Measurements from ENCODE around the gene PKNOX2.
A peak's percentile ranks its signal among the peaks of the same experiment; 100 is the strongest.

Gene PKNOX2

DNA sequence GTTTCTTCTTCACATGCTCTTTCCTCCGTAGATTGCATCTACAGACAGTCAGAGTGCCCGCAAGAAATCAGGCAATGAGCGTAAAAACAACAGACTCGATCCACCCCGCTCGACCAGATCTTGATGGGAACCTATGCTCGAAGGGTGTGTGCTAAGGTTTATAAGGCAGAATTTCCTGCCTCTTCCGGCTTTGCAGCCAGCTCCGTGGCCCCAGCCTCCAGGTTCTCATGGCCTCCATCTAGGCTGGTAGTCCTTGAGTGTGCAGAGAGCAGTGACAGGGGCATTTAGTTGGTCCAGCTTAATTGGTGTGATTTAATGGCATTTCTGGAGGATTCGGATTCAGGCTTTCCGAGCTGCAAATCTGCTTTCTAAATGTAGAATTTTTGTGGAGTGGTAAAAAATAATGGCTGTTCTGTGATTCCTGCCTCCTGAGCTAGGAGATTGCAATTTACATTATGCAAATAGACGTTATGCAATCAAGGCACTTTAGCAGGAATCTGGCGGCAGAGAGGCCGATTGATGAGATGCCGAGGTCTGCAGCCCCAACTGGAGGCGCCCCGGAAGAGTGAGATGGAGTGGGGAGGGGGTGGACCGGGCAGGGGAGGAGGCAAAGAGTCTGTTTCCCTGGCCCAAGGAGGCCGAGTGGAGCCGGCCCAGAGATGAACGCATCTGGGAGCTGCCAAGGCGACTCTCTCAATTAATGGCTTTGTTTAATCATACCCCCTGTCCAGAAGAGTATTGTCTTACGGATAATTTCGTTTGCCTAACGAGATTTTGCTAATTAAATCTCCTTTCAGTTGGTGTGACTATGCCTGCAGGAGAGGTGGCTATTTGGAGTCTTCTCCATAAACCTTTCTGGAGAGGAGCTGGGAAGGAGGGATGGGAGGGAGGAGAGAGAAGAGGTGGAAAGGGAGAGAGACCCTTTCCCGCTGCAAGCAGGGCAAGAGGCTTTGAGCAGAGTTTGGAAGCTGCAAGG, 75.3 kb downstream of the PKNOX2 start:
- no peak for DNase-seq

DNA sequence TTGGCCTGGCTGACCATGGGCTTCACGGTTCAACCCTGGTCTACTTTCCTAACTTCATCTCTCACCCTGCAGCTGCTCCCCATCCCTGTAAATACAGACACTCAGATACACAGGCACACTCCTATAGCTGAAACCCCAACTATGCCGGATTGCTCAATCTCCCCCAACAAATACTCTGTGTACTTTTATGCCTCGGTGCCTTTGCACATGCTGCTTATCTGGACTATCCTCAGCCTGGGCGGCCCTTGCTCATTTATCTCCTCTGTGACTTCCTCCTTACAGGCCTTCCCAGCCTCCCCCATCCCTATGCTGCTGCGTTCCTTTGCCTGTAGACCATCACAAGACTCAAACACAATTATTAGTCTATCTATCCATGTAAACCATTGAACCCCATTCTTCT, 76.6 kb downstream of the PKNOX2 start:
- no peak for DNase-seq

DNA sequence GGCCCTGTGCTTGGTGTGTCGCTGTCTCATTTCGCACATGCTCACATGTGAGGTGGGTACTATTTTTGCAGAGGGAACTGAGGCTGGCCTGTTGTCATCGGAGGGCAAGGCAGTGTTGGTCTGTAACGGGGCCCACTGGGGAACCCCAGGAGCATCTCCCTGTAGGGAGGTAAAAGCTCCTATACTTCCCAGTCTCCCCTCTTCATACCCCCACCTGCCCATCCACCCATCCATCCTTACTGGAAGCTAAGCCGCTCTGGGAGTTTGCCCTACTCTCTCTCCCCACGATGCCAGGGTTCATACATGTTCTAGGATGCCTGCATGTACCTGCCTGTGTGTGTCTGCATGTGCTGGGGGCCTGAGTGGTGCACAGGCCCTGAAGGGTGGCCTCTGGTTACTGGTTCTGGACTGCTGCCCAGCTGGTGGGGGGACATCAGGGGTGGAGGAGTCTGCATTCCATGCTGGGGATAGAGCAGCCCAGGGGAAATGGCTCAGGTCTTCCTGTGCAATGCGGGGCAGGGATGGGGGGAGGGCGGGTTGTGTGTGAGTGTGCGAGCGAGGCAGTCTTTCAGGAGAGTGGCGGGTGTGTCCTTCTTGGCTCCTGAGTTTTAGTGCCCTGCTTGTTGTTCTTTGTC, 77.7 kb downstream of the PKNOX2 start:
- no peak for DNase-seq

DNA sequence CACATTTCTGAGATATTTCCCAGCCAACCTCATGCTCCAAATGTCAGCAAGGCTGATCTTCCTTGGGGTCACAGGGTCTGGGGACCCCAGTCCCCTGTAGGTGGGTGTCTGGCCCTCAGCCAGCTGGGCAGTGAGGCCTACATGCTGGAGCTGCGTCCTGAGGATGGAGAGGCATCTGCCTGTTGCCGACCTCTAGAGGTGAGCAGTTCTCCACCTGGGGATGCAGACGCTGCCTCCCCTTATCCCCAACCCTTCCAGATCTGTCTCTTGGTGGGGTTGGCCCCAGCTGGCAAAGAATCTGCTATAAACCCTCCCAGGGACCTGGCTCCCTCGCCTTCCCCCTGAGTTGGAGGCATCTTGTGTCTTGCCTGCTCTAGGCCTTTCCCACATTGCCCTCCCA, 79.6 kb downstream of the PKNOX2 start:
- no peak for DNase-seq

DNA sequence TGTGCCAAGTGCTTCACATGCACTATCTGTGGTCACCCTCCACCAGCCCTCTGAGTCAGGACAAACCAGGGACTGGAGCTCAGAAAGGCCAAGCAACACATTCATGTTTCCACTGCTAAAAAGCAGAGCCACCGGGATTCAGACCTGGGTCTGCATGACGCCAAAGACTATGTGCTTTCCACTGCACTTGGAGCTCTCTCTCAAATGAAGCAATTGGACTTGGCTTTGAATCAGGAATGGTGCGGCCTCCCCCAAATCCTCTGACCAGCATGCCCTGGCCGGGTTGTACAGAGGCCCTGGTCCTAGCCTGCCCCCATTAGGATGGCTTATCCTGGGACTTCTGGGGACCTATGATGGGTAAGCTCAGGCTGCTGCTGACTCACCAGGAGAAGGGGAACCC, 80.7 kb downstream of the PKNOX2 start:
- DNase-seq = no peak

DNA sequence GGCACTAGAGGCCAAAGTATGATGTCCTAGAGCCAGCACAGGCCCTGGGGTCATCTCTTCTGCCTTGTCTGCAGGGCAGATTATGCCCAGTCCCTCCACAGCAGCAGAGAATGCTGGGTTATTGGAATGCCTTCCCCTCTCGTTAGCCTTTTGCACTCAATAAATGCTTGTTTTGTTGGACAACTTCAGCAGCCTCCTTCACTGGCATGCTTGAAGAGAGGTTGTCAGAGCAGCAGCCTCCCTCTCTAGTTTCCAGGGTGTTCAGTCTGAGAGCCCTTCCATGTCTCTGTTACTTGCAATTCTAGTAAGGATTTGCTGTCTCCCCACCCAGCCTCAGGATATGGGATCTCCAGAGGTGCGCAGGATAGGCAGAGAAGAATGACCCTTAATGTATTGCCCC, 82.9 kb downstream of the PKNOX2 start:
- no peak for DNase-seq

DNA sequence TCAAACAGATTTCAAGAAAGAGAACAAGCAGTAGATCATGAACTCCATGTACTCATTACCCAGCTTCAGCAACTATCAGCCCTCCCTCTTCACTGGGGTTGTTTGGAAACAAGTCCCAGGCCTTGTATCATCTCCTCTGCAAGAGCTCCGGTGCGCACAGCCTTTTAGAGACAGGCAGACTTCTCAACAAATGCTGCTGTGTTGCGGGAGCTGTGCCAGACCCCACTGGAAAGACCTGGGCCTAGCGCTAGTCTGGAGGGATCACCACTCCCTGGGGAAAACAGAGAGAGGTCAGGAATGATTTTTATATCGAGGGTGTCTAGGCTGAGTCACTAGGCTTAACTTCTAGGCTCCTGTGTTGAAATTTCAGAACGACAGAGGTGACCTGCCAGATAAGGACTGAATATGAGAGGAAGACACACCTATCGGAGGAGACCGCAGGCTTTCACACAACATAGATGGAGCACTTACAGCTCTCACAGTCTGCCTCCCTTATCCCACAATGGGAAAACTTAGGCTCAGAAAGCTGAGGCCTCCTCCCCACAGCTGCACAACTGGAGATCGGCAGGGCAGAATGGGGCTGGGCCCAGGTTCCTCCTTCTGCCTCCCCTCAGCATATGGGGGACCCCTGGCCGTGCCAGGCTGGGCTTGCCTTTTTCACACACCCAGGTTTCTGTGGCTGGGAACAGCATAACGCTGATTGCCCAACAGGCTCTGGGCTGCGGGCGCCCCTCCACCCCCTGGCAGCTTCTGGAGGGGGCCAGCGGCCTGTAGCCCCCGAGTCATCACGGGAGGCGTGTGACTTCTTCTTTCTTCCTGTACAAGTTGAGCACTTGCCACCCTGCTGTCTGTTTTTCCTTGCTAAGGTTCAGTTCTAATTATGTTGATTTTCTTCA, 86.0 kb downstream of the PKNOX2 start:
- no peak for DNase-seq

DNA sequence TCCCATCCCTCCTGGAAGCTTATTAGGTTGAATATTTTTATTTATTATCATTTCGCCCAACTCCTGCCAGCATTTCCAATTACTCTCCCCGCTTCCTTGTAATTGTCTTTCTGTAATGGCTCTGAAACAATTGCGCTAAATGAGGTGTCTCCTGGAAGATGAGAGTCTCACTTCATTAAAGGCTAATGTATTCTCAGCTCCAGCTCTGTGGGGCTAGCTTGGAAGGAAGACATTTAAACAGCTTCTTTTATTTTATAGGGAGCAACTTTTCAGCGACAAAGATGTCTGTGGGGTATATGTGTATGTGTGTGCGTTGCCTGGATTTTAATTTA, 86.6 kb downstream of the PKNOX2 start:
- no peak for DNase-seq

DNA sequence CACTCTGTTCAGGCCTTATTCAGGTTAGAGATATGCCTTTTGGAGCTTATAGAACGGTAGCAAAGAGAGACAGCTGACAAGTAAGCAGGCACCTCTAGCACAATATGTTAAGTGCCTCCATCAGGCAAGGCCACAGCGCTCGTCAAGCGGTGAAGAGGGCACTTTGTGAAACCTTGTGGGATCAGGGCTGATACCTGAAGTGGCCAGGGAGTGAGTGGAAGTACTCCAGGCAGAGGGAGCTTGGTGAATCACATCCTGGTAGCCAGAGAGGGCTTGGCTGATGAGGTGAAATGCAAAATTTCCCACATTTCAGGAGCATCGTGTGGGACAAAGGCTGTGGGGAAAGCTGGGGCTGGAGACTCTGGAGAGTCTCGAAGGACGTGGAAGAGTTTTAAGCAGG, 87.4 kb downstream of the PKNOX2 start:
- no peak for DNase-seq

DNA sequence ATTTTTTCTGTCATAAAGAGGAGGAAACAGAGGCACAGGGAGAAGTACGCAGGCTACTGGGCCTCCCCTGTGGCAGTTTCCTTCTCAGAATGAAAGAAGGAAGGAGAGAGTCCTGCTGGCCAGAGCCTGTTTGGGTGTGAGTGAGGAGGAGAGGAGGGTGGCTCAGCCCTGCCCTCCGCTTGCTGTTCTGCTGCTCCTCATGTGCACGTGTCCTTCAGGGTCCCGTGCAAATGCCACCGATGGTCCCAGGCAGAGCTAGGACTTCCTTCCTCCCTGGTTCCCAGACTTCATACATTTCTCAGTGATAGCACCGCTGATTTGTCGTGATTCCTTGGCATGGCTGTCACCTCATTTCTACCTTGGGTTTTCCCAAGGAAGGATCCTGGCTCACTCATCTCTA, 88.7 kb downstream of the PKNOX2 start:
- DNase-seq = no peak

DNA sequence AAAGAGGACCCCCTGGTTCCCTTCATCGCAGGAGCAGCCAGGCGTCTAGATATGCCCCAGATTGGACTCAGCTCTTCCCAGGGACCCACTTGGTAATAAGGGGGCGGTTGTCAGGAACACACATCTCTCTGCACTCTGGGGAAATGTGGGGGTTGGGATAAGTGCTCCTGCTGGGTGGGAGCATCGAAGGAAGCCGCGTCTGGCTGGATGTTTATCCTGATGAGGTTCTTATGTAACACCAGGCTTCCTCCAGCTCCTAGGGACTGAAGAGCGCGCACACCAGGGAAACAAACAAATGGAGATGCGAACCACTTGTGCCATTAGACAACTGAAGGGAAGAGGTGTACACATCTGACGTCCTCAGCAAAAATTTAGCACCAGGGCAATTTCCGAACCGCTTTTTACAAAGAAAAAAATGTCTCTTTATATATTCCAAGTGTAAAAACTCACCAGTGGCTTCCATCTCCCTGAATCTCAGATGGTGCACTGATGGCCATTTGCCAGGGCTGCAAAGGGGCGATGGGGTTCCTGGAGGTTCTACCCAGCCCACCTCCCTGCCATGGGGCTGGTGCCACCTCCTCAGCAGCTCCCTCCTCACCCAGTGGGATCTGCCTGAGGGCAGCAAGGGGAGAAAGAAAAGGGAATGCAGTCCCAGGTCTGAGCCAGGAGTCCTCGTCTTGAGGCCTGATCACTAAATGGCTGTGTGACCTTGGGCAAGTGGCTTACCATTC, 89.4 kb downstream of the PKNOX2 start:
- DNase-seq = no peak

DNA sequence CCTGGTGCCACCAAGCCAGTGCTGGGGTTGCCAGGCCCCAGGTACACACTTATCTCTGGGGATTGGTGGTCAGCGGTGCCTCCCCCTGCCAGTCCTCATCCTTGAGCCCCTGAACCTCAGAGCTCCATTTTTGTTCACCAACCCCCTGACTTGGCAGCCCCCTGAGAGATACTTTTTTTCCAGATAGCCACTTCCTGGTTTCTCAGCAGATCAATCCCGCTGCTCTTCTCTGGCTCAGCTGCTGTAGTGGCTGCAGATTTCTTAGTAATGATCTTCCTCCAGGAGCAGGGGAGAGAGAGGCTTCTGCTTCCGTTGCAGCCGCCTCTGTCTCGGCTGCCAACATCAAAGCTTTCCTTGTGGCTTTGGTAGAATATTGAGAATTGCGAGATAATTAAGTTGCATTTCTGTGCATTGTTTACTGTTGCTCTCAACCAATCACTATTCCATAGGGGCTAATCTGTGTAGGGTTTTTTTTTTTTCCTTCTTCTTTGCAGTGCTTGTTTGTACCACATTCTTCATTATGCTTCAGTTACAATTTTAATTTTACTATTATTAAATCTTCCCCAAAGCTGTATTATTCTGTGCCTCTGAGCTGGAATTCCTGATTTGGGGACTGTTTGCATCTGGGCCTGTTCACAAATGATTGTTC, 92.1 kb downstream of the PKNOX2 start:
- no peak for DNase-seq

DNA sequence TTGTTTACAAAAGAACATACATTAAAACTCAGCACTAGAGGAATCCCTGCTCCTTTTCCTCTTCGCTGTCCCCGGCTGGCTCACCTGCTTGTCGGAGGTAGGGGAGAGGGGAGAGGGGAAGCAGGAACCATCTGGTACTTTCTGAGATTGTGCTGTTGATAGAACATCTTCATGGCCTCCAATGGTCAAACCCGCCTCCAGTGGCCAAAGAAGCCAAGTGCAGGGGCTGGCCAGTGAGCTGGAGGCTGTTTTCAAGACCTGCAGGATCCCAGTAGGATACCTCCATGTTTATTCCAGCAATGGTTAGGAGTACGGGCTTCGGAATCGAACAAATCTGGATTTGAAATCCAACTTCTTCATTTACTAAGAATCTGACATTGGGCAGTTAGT, 92.6 kb downstream of the PKNOX2 start:
- no peak for DNase-seq

DNA sequence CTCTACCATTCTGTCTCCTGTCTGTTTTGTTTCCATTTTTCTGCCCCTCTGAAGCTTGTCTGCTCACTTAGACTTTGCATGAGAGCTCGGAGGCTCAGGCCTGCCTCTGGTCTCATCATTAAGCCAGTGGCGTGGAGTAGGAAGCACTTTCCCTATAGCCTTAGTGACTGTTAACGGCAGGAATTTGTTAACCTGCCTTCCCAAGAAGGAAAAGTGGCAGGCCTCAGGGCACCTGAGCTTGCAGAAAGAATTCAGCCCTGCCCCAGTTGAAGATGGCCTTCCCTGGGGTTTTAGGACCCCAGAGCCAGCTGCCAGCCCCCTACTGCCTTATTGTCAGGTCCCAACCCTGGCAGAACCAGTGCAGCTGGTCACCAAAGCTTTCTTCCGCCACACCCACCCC, 93.2 kb downstream of the PKNOX2 start:
- DNase-seq = no peak

DNA sequence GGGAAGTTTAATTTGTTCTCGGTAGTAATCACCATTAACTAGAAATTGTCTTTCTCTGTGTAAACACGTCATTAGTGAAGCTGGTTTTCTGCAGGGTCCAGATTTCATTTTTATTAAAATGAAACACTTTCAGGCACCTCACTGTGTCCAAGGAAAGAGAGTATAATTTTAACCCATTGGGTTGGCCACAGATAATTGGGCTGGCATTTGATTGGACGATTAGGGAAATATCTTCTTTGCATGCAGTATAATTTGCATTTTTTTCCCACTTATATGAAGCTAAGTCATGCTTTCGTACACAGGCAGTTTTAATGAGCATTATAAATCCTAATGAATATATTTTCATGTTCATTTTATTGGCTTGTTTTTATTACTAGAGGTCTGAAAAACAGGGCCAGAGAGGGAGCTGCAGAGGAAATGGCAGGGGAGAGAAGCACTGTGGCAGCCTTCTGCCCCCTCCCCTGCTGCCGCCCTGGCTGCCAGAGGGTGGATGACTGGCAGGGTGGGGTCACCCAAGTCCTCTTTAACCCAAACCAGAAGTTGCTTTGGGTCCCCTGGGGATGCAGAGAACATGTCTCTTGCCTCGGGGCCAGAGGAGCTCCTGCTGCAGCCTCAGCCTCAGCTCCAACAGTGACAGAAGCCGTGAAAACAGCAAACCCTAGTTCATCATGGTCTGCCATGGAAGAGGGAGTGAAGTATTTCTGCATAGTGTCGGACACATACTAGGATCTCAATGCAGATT, 93.9 kb downstream of the PKNOX2 start:
- no peak for DNase-seq

DNA sequence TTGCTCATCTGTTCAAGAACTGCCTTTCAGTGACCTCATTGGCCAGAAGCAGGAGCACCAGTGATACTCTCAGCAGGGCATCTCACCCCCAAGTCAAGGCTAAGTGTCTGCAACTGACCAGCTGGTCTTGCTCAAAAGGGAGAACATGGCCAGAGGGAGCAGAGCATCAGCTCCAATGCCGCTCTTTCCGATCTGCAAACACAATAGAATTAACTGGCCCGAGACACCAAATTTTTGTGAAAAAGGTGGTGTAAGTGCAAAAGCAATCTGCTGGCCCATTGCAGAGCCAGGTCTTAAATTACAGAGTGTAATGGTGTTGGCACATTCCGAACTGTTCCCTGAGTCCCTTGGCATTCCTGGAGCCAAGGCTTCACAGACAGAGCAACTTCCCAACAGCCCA, 97.0 kb downstream of the PKNOX2 start:
- no peak for DNase-seq

DNA sequence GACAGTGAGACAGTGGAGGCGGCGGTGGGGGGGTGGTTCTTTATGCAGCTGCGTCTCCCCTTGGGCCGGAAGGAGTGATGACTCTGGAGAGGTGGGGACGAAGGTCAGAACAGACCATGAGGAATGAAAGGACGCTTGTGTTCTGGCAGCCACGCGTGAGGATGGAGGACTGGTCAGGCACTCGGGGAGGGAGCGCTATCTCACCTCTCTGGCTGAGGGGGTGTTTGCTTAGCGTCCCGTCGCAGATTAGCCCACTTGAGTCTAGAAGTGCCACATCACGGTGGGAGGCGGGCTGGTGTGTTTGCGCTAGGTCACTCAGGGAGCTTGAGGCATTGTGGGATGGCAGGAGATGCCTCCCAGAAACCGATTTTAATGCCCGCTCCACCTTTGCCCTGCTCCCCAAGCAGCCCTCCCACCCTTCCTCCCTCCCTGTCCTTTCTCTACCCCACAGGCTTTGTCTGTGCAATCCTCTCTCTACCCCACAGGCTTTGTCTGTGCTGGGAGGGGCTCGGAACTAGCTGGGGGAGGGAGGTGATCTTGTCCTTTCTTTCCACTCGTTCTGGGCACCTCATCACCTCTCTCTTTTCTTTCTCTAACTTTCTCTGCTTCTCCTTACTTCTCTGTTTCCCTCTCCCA, 97.8 kb downstream of the PKNOX2 start:
- peak; percentile 71 for DNase-seq

DNA sequence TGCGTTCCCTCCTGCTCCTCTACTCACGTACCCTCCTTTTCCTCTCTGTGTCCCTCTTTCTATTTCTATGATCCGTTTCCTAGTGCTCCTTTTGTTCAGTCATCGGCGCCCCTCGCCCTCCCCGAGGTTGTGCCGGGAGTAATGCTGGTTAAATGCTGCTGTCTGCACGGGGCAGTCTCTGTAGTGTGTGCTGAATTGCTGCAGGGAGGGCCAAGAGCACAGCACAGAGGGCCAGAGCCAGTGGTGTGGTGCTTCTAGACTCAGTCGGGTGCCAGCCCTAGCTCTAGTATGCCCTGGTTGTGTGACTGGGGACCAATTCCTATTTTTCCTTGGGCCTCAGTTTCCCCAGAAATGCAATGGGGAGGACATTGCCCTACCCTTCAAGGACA, 98.3 kb downstream of the PKNOX2 start:
- no peak for DNase-seq

DNA sequence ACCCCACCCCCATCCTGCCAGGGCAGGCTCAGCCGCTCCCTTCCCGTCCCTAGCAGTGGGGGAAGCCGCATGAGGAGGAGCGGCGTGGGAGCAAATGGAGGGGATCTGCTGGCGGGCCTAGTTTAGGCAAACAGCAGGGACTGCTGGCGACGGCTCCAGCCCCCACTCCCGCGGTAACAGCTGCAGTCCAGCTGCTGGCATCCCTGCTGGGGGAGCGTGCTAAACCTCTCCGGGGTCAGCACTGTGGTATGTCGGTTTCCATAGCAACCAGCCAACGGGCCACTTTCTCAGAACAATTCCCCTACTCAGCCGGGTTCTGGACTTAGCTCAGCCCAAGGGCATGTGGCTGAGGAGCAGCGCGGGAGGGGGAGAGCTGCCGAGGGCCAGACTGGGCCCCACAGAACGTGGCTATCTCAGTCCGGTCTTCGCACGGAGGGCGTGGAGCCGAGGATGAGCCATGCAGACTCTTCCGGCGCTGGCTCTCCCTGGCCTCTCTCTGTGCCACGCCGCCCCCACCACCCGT, 98.8 kb downstream of the PKNOX2 start:
- DNase-seq = peak; percentile 94

DNA sequence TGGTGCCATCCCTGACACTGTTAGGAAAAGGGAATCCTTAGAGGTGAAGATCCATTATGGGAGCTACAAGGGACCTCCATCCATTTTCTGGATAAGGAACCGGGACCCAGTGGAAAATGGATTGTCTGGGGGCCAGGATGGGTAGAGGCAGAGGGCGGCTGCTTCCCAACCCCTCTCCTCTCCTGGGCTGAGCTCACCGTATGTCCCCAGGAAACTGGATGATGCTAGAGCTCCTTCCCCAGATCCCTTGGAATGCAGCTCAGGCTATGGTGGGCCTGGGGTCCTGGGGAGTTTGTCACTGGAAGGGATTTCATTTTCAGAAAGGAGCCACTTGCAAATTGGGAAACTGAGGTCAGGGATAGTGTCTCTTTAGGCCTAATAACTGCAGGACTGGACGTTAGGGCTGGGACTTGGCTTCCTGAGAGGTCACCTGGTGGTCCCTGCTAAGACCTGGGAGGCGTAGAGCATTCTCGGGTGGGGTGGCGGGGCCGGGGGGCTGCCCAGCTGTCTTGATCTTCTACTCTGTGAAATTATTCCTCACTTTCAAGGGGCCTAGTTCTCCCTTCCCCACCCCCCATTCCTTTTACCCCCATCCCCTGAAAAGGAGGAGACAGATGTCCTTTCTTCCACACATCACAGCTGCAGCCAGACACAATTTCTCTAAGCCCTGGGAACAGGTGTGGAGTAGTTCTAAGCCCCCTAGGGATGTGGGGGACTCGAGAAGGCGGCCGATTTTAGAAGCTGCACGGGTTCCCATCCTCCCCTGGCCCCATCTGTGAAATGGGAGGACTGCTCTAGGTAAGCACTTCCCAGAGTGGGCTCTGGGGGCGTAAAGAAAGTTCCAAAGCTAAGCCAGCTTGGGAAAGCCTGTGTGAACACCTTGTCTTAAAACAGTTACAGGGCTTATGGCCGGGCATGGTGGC, 99.8 kb downstream of the PKNOX2 start:
- no peak for DNase-seq

All from retina (tissue), 1 donor.